Neural cell (in vitro differentiated cells): ENCODE results near the gene SYVN1. TPM values are rescaled to one million over a fixed set of nuclear protein-coding genes. Genes with fewer than 3 reads are reported as not detected.

ENCODE experiments used
- H2AFZ ChIP-seq: fragments of 200-600, 300-800 bp; sonication (generic), shearing (Covaris generic); 2 replicates; pipeline ENCODE4 v1.6.0; 2014; ENCODE audit warnings: low read depth, mild to moderate bottlenecking, antibody characterized with exemption, low read length, moderate library complexity
- H3F3A ChIP-seq: fragments of 200-600 bp; shearing (Covaris generic); 2 replicates; pipeline ENCODE4 v1.6.1; 2016; ENCODE audit warnings: mild to moderate bottlenecking, moderate library complexity, mixed read lengths, antibody characterized with exemption, low read length; ENCODE audit not compliant: insufficient read depth, poor library complexity, severe bottlenecking
- H3K27ac ChIP-seq: fragments of 200-600, 300-800 bp; sonication (generic), shearing (Covaris generic); 2 replicates; pipeline ENCODE4 v1.5.1; 2014; ENCODE audit warnings: mild to moderate bottlenecking, low read length, moderate library complexity
- H3K27me3 ChIP-seq: fragments of 300-800, 200-600 bp; sonication (generic), shearing (Covaris generic); 2 replicates; pipeline ENCODE4 v1.6.0; 2014; ENCODE audit warnings: mild to moderate bottlenecking, low read depth, low read length, moderate library complexity; ENCODE audit not compliant: insufficient read depth
- H3K36me3 ChIP-seq: fragments of 300-800, 200-600 bp; sonication (generic), shearing (Covaris generic); 2 replicates; pipeline ENCODE4 v1.5.1; 2014; ENCODE audit warnings: mild to moderate bottlenecking, antibody characterized with exemption, low read length, moderate library complexity; ENCODE audit not compliant: insufficient read depth
- H3K4me2 ChIP-seq: fragments of 300-800, 200-600 bp; sonication (generic), shearing (Covaris generic); 2 replicates; pipeline ENCODE4 v1.6.0; 2014; ENCODE audit warnings: mild to moderate bottlenecking, low read length
- H3K4me3 ChIP-seq: fragments of 300-800, 200-600 bp; sonication (generic), shearing (Covaris generic); 2 replicates; pipeline ENCODE4 v1.5.1; 2014; ENCODE audit warnings: mild to moderate bottlenecking, low read length, moderate library complexity
- H3K79me2 ChIP-seq: fragments of 200-600 bp; shearing (Covaris generic); replicated peaks from 2 replicates; pipeline ENCODE4 v1.6.0; 2014; ENCODE audit warnings: mild to moderate bottlenecking, low read length, moderate library complexity; ENCODE audit not compliant: insufficient read depth
- H3K9ac ChIP-seq: fragments of 300-800, 200-600 bp; sonication (generic), shearing (Covaris generic); 2 replicates; pipeline ENCODE4 v1.6.1; 2016; ENCODE audit warnings: mild to moderate bottlenecking, low read length, mixed read lengths
- H3K9me2 ChIP-seq: fragments of 200-600 bp; shearing (Covaris generic); 2 replicates; pipeline ENCODE4 v1.6.1; 2016; ENCODE audit warnings: mild to moderate bottlenecking, low read length, mixed read lengths; ENCODE audit not compliant: insufficient read depth
- H3K9me3 ChIP-seq: fragments of 200-600, 300-800 bp; sonication (generic), shearing (Covaris generic); 2 replicates; pipeline ENCODE4 v1.6.1; 2016; ENCODE audit warnings: mild to moderate bottlenecking, mixed run types, low read length, moderate library complexity, mixed read lengths
- H4K20me1 ChIP-seq: fragments of 200-600 bp; shearing (Covaris generic); 2 replicates; pipeline ENCODE4 v1.6.1; 2016; ENCODE audit warnings: mild to moderate bottlenecking, mixed run types; ENCODE audit not compliant: insufficient read depth
- CTCF ChIP-seq: fragments of 450-650 bp; IDR thresholded peaks from 2 replicates; pipeline ENCODE4 v1.5.1; 2014; ENCODE audit warnings: antibody characterized with exemption, mild to moderate bottlenecking, moderate library complexity; ENCODE audit not compliant: poor library complexity, severe bottlenecking
- EP300 ChIP-seq: fragments of 450-650 bp; conservative IDR thresholded peaks from 2 replicates; pipeline ENCODE4 v1.6.1; 2014; ENCODE audit warnings: antibody characterized with exemption, mild to moderate bottlenecking, moderate library complexity; ENCODE audit not compliant: poor library complexity, severe bottlenecking
- EZH2 ChIP-seq: fragments of 200-600, 300-800 bp; shearing (Covaris generic), sonication (generic); IDR thresholded peaks from 2 replicates; pipeline ENCODE4 v1.6.1; 2014; ENCODE audit warnings: antibody characterized with exemption, low read length, borderline replicate concordance, mild to moderate bottlenecking; ENCODE audit not compliant: insufficient read depth, poor library complexity, severe bottlenecking
- MXI1 ChIP-seq: fragments of 450-650 bp; conservative IDR thresholded peaks from 2 replicates; pipeline ENCODE4 v1.6.1; 2014; ENCODE audit warnings: antibody characterized with exemption, mild to moderate bottlenecking; ENCODE audit not compliant: poor library complexity, severe bottlenecking
- POLR2AphosphoS5 ChIP-seq: IDR thresholded peaks from 2 replicates; pipeline ENCODE4 v1.6.1; 2012
- RAD21 ChIP-seq: fragments of 450-650 bp; conservative IDR thresholded peaks from 2 replicates; pipeline ENCODE4 v1.6.1; 2014; ENCODE audit warnings: antibody characterized with exemption, mild to moderate bottlenecking, moderate library complexity
- SMC3 ChIP-seq: fragments of 450-650 bp; conservative IDR thresholded peaks from 2 replicates; pipeline ENCODE4 v1.6.1; 2014; ENCODE audit warnings: antibody characterized with exemption, mild to moderate bottlenecking, moderate library complexity; ENCODE audit not compliant: poor library complexity
- TAF1 ChIP-seq: IDR thresholded peaks from 2 replicates; pipeline ENCODE4 v1.6.1; 2012; ENCODE audit warnings: low read depth
- polyA plus RNA-seq: library from polyadenylated mRNA; depleted of rRNA; stranded (reverse); fragments of >200 nt; gene quantifications from 2 replicates; pipeline ENCODE4 v1.2.3, GENCODE V29; 2014
- TF ChIP-seq, protein P1 (sequence below): IDR thresholded peaks from 2 replicates; pipeline ENCODE4 v1.6.1; 2012; ENCODE audit warnings: borderline replicate concordance

Gene SYVN1
- polyA plus RNA-seq, 1 donor from 2014 or later = 12.8 TPM

DNA sequence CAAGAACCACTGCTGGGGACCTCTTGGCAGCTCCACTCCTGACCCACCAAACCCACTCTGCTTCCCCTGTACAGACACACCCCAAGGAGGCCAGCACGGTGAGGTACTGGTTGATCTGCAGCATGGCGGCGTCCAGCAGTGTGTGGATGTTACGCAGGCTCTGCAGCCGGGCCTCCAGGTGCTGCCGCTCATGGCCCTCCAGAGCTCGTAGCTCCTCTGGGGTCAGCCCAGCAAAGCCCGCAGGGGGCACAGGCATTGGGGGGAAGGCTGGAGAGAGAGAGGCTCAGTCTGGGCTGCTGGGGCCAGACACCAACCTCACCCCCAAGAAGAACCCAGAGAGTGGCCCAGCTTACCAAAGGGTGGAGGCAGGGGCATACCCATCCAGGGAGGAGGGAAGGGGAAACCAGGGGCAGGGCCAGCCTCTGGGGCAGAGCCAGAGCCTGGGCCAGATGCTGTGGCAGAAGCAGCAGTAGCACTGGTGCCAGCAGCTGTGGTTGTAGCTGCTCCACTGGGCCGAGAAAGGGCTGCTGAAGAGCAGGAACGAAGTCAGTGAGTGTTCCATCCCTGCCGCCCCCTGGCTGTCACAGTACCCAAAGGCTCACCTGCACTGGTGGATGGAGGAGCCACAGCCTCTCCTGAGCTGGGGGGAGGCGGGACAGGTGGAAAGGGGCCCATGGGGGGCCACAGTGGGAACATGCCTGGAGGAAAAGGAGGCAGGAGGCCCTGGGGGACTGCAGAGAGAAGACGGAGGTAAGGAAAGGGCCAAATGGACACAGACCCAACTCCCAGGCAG is 4.5 kb downstream of the SYVN1 start:
- TF ChIP-seq EP300 = no peak
- no peak for TF ChIP-seq EZH2
- TF ChIP-seq, protein P1, sequence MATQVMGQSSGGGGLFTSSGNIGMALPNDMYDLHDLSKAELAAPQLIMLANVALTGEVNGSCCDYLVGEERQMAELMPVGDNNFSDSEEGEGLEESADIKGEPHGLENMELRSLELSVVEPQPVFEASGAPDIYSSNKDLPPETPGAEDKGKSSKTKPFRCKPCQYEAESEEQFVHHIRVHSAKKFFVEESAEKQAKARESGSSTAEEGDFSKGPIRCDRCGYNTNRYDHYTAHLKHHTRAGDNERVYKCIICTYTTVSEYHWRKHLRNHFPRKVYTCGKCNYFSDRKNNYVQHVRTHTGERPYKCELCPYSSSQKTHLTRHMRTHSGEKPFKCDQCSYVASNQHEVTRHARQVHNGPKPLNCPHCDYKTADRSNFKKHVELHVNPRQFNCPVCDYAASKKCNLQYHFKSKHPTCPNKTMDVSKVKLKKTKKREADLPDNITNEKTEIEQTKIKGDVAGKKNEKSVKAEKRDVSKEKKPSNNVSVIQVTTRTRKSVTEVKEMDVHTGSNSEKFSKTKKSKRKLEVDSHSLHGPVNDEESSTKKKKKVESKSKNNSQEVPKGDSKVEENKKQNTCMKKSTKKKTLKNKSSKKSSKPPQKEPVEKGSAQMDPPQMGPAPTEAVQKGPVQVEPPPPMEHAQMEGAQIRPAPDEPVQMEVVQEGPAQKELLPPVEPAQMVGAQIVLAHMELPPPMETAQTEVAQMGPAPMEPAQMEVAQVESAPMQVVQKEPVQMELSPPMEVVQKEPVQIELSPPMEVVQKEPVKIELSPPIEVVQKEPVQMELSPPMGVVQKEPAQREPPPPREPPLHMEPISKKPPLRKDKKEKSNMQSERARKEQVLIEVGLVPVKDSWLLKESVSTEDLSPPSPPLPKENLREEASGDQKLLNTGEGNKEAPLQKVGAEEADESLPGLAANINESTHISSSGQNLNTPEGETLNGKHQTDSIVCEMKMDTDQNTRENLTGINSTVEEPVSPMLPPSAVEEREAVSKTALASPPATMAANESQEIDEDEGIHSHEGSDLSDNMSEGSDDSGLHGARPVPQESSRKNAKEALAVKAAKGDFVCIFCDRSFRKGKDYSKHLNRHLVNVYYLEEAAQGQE = no peak
- TF ChIP-seq CTCF = no peak
- TF ChIP-seq RAD21 = no peak
- no peak for TF ChIP-seq MXI1
- TF ChIP-seq POLR2AphosphoS5 = no peak
- TF ChIP-seq TAF1 = no peak
- TF ChIP-seq SMC3 = no peak
- Histone ChIP-seq H3K4me3 (no peak overlapping the region), H3K27ac (no peak overlapping the region), H3K9ac (no peak overlapping the region), H3K9me2 (no peaks in the 10 kb centered on the region), H3K79me2 (peaks cover 16% of the 10 kb centered on the region), H4K20me1 (no peaks in the 10 kb centered on the region), H3K4me2 (no peak overlapping the region), H2AFZ (no peak overlapping the region), H3K27me3 (no peaks in the 10 kb centered on the region), H3K9me3 (no peaks in the 10 kb centered on the region), H3K36me3 (no peaks in the 10 kb centered on the region), H3F3A (no peaks in the 10 kb centered on the region)

- Histone ChIP-seq H3K4me3 (no peak overlapping the region), H3K4me2 (no peak overlapping the region), H3K36me3 (no peaks in the 10 kb centered on the region), H3F3A (no peaks in the 10 kb centered on the region), H3K27me3 (no peaks in the 10 kb centered on the region), H2AFZ (no peak overlapping the region), H3K27ac (no peak overlapping the region), H3K9me3 (no peaks in the 10 kb centered on the region), H3K79me2 (peaks cover 19% of the 10 kb centered on the region), H3K9me2 (no peaks in the 10 kb centered on the region), H4K20me1 (no peaks in the 10 kb centered on the region), H3K9ac (no peak overlapping the region)
- no peak for TF ChIP-seq EP300
- TF ChIP-seq TAF1 = no peak
- no peak for TF ChIP-seq RAD21
- TF ChIP-seq, protein P1 = no peak
- no peak for TF ChIP-seq EZH2
- no peak for TF ChIP-seq CTCF
- no peak for TF ChIP-seq MXI1
- no peak for TF ChIP-seq POLR2AphosphoS5
- TF ChIP-seq SMC3 = no peak
These were observed 5.9 kb downstream of the SYVN1 start for GRCh38 chr11:65128182-65129145.
